ENCODE data around the gene SHB.
A peak's percentile ranks its signal among the peaks of the same experiment; 100 is the strongest.

SHB gene

DNA sequence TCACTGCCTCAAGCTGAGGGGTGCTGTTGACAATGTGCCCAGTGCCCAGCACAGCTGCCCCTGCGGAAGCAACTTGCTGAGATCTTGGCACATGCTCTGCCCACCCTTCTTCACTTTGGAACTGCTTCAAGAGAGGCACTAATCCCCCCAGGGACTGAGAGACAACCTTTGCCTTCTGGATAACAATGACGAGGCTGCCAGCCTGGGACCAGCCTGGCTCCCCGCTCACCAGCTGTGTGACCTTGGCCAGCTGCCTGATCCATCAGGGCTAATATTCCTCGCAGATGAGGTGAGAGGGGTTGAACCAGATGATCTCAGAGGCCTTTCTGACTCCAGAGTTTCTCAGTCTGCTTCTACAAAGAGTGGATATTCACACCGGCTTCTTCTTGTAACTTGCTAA, 81.0 kb downstream of the SHB start:
- Histone ChIP-seq H3K9me3 (ENCODE audit: severe bottlenecking) (no peaks in the 10 kb centered on the region), H3K36me3 (ENCODE audit: low read depth) (peaks cover 15% of the 10 kb centered on the region), H3K27ac (ENCODE audit: poor library complexity, severe bottlenecking) (no peak overlapping the region), H3K27me3 (ENCODE audit: insufficient read depth, poor library complexity, severe bottlenecking) (no peaks in the 10 kb centered on the region), H3K4me3 (ENCODE audit: severe bottlenecking) (no peak overlapping the region), H3K4me1 (ENCODE audit: insufficient read depth, poor library complexity, severe bottlenecking) (peaks cover 15% of the 10 kb centered on the region)
- DNase-seq (ENCODE audit: low spot score): no peak
- TF ChIP-seq, protein P1, sequence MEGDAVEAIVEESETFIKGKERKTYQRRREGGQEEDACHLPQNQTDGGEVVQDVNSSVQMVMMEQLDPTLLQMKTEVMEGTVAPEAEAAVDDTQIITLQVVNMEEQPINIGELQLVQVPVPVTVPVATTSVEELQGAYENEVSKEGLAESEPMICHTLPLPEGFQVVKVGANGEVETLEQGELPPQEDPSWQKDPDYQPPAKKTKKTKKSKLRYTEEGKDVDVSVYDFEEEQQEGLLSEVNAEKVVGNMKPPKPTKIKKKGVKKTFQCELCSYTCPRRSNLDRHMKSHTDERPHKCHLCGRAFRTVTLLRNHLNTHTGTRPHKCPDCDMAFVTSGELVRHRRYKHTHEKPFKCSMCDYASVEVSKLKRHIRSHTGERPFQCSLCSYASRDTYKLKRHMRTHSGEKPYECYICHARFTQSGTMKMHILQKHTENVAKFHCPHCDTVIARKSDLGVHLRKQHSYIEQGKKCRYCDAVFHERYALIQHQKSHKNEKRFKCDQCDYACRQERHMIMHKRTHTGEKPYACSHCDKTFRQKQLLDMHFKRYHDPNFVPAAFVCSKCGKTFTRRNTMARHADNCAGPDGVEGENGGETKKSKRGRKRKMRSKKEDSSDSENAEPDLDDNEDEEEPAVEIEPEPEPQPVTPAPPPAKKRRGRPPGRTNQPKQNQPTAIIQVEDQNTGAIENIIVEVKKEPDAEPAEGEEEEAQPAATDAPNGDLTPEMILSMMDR (IDR thresholded peaks at IDR 0.05; ENCODE audit: poor library complexity, severe bottlenecking): no peak
- no peak for ATAC-seq (ENCODE audit: low read depth)

GRCh38 chr9:37987467-37987981, 81.5 kb downstream of the SHB start:
- TF ChIP-seq, protein P1 (IDR thresholded peaks at IDR 0.05; ENCODE audit: poor library complexity, severe bottlenecking): no peak
- peak; percentile 42 for DNase-seq (ENCODE audit: low spot score)

GRCh38 chr9:37986771-37987258, 82.2 kb downstream of the SHB start:
- TF ChIP-seq, protein P1 (IDR thresholded peaks at IDR 0.05; ENCODE audit: poor library complexity, severe bottlenecking): no peak
- H3K36me3 ChIP-seq (ENCODE audit: low read depth): peaks cover 19% of the 10 kb centered on the region
- peaks cover 15% of the 10 kb centered on the region for H3K4me1 ChIP-seq (ENCODE audit: insufficient read depth, poor library complexity, severe bottlenecking)

More at GRCh38 chr9:37987467-37987981, 81.5 kb downstream of the SHB start:
- ATAC-seq (ENCODE audit: low read depth): no peak
- H3K4me1 ChIP-seq (ENCODE audit: insufficient read depth, poor library complexity, severe bottlenecking): peaks cover 15% of the 10 kb centered on the region
- peaks cover 15% of the 10 kb centered on the region for H3K36me3 ChIP-seq (ENCODE audit: low read depth)
- no peak overlapping the region for H3K4me3 ChIP-seq (ENCODE audit: severe bottlenecking)
- H3K9me3 ChIP-seq (ENCODE audit: severe bottlenecking): no peaks in the 10 kb centered on the region
- no peaks in the 10 kb centered on the region for H3K27me3 ChIP-seq (ENCODE audit: insufficient read depth, poor library complexity, severe bottlenecking)
- H3K27ac ChIP-seq (ENCODE audit: poor library complexity, severe bottlenecking): peak overlapping the region; percentile 58

DNA sequence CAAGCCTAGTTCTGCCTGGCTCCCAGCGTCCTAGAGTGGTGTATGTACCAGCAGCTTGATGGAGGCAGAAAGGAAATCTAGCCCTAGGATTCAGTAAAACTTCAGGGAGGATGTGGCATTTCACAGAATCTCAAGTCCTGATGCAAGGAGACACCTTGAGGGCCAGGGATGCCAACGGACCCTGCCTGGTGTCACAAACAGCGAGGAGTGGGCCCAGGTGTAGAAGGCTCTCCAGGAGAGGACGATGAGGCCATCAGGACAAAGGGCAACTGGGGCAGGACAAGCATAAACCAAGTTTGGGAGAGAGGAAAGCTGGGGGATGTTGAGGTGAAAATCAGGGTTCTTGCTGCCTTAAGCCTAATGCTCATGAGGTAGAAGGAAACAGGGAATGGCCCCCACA, 83.0 kb downstream of the SHB start:
- H3K4me3 ChIP-seq (ENCODE audit: severe bottlenecking): no peak overlapping the region
- no peaks in the 10 kb centered on the region for H3K27me3 ChIP-seq (ENCODE audit: insufficient read depth, poor library complexity, severe bottlenecking)
- DNase-seq (ENCODE audit: low spot score) (peak; percentile 28), ATAC-seq (ENCODE audit: low read depth) (no peak)
- TF ChIP-seq, protein P1 (IDR thresholded peaks at IDR 0.05; ENCODE audit: poor library complexity, severe bottlenecking): no peak
- H3K36me3 ChIP-seq (ENCODE audit: low read depth): peaks cover 22% of the 10 kb centered on the region
- peaks cover 15% of the 10 kb centered on the region for H3K4me1 ChIP-seq (ENCODE audit: insufficient read depth, poor library complexity, severe bottlenecking)
- peak overlapping the region; percentile 58 for H3K27ac ChIP-seq (ENCODE audit: poor library complexity, severe bottlenecking)
- H3K9me3 ChIP-seq (ENCODE audit: severe bottlenecking): no peaks in the 10 kb centered on the region

More at GRCh38 chr9:37986771-37987258, 82.2 kb downstream of the SHB start:
- DNase-seq (ENCODE audit: low spot score): peak; percentile 46
- no peaks in the 10 kb centered on the region for H3K27me3 ChIP-seq (ENCODE audit: insufficient read depth, poor library complexity, severe bottlenecking)
- no peak for ATAC-seq (ENCODE audit: low read depth)
- no peak overlapping the region for H3K4me3 ChIP-seq (ENCODE audit: severe bottlenecking)
- no peaks in the 10 kb centered on the region for H3K9me3 ChIP-seq (ENCODE audit: severe bottlenecking)
- peak overlapping the region; percentile 58 for H3K27ac ChIP-seq (ENCODE audit: poor library complexity, severe bottlenecking)

Measured in RWPE2 (cell line).